Fibroblast of peridontal ligament (primary cell): Measurements from ENCODE around the gene HS1BP3.

ENCODE experiments used
- DNase-seq: peaks from one replicate; pipeline ENCODE4 v3.0.0-alpha.2; 2010; ENCODE audit errors: extremely low read depth

HS1BP3 gene

DNA sequence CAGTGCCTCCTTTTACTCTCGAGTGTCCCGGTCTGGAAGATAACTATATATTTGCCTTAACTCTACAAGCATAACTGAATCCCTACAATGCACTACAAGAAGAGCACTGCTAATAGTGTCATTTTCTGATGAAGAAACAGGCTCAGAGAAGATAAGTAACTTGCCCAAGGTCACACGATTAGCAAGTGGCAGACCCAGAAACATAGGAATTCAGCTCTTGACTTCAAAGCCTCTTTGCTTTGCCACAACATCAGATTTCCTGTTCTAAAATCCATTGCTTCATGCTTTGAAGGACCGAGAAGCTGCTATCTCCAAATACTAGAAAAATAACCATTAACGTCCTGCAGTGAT, 65.6 kb downstream of the HS1BP3 start:
- no peak for DNase-seq

DNA sequence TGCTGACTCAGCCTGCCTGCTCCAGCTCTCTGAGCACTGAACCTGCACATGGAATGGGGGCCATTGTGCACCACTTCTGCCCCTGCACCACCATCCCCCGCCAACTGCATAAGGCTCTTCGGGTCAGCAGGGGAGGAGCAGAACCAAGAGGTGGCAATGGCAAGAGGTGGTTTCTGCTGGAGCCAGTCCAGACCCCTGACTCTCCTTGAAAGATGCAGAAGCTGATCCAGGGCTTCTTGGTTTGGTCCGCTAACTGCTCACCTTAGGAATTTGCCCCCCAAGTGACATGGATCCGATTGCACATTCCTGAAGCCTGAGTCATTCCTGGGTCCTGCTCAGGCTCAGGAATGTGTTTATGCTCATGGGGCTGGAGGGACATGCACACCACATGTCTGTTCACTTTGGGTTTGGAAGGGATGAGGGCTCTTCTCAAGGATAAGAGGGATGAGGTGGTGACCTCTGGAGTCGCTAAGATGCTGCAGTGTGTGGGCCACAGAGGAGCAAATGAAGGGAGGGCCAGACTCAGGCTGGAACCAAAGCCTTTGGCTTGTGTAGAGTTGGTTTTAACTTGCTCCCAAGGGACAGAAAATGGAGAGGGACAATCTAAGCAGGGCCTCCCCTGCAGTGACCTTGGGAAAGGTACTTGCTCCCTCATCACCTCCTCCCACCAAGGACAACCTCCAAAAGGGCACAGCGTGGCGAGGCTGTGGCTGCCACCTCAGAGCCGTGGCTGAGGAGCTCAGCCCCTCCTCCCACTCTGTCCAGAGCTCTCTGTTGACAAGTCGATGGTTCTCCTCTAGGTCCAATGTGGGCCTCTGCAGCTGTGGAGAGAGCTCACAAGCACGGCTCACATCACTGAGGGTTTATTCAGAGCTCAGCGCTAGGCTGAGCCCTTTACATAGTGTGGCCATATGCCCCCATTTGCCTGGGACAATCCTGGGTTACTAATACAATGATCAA, 66.2 kb downstream of the HS1BP3 start:
- peak; percentile 88 for DNase-seq

DNA sequence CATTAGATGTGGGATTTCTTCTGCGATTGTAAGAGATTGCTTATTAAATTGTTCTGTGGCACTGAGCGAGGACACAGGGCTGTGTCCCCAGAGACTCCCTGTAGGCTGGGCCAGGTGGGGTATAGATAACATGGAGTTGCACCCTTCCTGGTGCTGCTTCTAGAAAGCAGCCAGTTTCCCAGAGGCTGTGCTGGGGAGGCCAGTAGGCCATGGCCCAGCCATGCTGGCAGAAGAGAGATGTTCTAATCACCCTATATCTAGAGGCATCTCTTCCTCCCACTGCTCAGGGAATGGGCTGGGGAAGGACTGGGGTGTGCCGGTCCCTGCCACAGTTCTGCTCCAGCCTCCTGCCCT, 66.9 kb downstream of the HS1BP3 start:
- DNase-seq, result no peak

DNA sequence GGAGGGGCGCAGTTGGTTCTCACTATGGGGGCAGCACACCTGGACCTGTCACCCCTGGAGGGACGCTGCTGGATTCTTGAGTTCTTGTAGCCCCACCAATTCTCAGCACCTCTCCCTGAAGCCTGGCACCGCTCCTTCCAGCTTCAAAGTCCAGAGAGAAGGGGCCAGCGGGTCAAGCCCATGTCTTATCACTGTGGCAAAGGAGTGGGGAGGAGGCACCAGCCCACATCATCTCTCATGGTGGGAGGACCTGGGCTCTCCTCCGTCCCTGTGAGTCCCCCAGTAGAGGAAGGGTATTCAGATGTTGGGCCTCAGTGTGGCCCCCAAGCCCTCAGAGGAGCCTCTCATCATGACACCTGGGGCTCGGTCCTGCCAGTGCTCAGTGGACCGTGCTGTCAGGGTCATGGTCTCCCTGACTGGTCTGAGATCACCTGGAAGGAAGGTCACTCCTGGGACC, 67.4 kb downstream of the HS1BP3 start:
- DNase-seq, result no peak

DNA sequence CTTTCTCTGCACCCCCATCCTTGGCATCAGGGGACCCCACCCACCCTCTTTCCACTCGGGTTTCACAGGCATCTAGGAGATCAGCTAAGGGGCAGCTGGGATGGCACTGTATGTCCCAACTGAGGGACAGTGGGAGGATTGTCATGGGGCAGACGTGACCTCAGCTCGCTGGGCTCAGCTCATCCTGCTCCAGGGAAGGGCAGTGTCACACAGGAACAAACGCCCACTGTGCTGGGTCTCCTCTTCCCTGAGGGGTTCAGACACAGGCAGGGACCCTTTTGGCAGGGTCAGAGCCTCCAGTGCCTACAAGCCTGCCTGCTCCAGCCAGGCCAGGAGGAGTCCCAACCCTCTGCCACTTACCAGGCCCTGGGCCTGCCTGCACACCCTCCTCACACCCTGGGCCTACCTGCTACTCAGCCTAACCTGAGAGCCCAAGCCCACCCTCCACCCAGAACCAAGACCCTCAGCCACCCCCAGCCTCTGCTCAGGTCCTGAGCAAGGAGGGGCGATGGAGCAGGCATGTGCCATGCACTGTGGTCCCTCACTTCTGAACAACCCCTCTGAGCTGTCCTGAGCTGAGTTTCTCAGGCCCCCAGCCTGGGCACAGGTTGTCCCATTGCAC, 68.2 kb downstream of the HS1BP3 start:
- DNase-seq, result no peak

DNA sequence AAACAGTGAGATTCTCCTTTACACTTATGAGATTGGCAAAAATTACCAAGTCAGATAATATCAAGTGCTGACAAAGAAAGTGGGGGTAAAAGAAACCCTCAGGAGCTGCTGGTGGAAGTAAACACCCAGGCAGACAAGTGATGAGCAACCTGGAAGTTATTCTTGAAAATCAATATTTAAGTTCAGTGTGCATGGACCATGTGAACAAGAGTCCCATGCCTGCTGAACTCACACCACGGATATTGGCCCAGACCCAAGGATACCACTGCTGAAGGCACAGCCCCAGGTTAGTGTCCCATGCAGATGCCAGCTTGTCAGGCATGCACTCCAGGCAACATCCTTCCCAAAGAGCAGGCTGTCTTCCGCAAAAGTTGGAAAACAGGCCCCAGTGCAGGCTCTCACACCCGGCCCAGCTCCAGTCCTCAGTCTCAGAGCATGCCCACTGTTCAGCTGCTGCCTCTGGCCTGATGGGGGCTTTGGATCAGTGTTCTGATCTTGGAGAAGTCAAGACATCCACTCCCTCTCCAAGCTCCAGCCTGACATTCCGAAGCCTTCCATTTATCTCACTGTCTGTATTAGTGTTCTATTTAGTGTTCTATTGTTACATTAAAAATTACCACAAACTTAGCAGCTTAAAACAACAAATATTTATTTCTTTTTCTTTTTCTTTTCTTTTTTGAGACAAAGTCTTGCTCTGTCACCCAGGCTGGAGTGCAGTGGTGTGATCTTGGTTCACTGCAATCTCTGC, 70.0 kb downstream of the HS1BP3 start:
- DNase-seq, result no peak

DNA sequence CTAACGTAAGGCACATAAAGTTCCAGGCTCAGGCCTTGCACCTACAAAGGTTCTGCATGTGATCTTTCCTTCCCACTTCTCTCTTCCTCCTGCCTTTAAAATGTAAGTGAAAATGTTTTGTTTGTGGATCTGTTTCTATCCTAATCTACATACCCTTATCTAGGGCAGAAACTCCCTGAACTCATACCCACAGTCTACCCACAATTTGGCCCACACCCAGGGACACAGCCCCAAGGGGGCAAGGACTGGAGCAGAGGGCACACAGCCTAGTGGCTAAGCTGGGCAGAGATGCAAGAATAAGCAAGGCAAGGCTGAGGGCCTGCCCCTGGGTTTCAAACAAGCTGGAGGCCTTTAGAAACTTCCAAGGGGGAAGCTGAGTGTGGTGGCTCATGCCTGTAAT, 71.0 kb downstream of the HS1BP3 start:
- no peak for DNase-seq

DNA sequence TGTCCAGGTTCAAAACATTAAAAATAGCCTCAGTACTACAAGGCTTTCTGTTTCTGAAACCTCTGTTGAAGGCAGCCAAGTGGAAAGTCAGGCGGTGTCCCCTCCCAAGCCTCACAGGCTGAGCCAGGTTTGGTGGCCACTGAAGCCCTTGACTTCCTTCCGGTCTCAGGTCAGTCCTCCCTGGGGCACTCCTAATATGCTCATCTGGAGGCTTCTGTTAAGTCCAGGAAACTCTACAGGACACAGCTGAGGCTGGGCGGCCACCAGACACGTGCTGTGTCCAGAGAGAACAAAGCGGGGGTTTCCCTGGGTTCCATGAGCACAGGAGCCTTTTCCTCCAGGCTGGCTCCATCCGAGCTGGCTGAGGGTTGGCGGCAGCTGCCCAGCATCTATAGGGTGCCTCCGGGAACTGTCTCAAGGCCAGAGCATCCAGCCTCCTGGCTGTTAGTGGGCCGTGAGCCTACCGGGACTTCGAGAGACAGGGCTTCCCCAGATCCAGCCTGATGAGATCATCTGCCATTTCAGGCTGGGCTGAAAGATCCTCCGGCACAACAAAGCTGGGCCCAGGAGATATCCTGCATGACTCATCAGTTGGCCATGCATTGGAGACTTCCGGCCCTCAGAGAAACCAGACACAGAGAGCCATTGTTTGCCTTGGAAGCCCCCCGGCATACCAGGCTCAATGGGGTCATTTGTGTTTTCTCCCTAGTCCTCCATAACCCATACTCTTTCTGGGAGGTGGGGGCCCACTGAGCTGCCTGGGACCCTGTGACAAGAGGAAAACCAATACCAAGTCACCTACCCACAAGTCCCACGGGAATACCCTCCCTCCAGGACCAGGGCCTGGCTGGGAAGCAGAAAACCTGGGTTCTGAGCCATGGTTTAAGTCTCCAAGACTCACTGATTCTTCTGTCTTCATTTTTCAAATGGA, 71.7 kb downstream of the HS1BP3 start:
- peak; percentile 94 for DNase-seq

DNA sequence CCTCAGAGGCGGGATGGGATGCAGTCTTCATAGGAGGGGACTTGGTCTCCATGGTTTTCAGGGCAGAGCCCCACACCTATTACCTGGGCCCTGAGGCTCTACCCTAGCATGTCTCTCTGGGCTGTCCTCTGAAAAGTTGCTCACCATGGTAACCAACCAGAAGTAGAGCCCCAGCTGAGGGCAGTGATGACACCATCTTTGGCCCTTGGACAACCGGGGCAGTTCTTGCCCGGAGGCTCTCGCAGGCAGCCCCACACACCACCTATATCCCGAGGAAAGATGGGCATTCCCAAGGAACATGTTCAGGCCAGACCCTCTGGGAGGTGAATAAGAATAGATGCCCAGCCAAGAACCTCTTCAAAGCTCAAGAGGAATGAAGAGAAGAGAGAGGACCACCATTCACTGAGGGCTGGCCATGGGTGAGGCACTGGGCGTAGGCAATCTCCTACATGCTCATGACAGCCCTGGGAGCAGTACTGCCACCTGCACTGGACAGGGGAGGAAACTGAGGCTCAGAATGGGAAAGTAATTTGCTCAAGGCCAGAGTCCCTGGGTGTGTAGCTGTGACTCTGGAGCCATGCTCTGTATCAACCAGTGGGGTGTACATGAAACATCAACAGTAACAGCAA, 72.5 kb downstream of the HS1BP3 start:
- no peak for DNase-seq

DNA sequence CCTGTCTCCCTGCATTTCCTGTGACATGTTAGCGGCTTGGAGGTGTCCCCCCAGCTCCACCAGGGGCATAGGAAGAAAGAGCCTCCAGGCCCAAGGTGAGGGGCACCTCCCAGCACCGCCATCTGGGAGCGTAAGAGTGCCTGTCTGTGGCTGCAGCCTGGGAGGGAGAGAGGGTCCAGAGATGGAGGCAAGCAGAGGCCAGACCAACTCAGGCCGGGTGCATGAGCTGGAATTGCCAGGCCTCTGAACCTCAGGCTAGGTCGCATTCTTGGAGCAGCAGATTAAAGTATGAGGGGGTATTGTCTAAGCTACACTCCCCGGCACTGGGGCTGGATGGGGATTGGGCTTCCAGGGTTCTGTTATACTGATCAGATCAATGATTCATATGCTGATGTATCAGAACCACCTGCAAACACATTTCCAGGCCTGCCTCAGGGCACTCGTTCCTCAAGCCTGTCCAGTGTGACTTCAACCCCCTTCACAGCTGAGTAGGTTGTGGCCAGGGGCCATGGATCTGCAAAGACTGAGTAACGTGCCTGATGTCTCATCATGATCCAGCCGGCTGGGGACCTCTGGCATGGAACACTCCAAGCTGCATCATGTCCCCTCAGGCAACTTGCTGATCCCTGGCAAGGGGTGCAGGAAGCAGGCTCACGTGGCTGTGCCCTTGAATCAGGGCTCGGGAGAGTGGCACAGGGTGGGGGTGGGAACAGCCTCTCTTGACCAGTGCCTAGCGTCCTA, 73.2 kb downstream of the HS1BP3 start:
- no peak for DNase-seq

DNA sequence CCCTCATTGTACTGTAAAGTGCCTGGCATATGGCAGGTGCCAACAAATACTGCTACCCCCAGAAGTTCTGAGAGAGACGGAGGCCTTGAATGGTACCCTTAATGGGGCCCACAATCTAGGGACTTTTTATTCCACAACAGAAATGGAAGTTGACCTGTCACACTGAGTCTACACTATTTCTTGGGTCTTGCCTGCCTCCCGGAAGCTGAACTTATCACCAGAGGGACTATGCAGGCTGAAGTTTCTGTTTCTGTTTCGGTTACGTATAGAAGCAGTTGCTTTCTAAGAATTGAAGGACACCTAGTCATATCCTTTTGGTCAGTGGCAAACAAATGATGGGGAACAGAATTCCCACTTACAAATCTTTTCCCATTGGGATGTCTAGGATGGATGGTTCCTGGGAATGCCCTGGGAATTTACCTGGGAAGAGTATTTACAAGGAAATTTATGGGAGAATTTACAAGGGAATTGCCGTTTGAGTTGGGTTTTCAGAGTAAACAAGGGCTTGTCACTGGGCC, 74.2 kb downstream of the HS1BP3 start:
- DNase-seq, result no peak

DNA sequence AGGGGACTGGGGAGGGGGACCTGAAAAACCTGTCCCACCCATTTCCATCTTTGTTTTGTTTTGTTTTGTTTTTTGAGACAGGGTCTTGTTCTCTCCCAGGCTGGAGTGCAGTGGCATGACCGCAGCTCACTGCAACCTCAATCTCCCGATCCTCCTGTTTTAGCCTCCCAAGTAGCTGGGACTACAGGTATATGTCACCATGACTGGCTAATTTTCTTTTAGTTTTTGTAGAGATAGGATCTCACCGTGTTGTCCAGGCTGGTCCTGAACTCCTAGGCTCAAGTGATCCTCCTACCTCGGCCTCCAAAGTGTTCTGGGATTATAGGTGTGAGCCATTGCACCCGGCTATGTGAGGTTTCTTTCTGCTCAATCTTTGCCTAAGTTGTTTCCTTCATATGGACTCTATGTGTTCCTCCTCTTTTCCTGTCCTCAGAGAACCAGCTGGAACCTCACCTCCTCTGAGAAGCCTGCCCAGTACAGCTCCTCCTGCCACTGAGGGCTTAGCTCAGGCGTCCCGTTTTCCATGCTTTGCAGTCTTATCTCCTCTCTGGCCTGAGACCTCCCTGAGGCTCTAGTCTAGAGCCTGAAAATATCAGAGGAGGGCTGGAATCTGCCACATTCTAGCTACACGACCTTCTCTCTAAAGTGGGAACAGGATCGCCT, 74.8 kb downstream of the HS1BP3 start:
- no peak for DNase-seq

DNA sequence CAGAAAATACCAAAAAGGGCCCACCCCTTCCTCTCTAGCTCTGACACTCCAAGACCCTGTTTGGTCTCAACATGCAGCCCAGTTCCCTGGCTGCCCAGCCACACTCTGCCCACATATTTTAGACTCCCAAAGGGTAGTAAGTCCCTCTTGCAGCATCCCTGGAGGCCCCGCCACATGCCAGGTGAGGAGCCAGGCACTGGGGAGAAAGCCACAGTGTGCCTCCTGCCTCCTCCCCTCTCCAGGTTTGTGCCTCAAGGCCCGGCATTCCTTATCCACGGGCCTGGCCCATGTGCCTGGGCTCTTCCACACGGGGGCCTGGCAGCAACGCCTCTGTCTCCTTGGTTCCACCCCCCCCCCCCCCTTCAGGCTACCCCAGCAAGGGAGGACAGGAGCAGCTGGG, 75.5 kb downstream of the HS1BP3 start:
- DNase-seq, result no peak

DNA sequence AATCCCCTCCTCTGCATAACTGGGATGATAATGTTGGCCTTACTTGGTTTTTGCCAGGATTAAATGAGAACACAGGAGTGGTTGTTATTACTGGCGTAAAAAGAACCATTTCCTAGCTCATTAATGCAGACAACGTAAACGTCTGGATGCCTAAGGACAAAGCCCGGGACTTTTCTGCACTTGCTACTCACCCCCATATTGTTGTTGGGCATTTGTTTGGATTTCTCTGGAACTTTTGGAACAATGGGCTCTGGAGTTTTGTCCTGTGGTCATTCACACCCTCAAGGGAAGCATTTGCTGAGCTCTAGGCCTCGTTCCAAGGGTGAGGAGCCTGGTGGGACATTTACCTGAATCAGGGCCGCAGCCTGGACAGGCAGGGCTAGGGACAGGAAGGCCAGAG, 76.0 kb downstream of the HS1BP3 start:
- no peak for DNase-seq

DNA sequence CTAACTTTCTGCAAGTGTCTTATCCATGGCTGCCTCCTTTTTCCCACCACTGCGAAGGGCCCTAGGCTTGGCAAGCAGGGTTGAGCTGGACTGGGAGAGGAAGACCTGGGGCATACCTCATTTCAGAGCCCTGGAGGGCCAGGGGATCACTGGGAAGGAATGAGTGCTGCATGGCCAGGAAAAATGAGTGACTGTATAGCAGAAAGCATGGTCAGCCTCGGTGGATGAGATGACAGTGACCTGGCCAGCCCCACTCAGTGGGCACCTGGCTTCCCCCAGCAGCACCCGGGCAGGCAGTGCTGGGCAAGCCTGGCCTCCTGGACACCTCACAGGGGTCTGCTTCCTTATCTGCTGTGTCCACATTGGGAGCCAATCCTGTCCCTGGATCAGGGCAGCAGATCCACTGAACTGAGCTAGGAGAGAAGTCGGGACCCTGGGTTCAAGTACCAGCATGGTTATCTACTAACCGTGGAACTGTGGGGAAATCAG, 76.4 kb downstream of the HS1BP3 start:
- no peak for DNase-seq

DNA sequence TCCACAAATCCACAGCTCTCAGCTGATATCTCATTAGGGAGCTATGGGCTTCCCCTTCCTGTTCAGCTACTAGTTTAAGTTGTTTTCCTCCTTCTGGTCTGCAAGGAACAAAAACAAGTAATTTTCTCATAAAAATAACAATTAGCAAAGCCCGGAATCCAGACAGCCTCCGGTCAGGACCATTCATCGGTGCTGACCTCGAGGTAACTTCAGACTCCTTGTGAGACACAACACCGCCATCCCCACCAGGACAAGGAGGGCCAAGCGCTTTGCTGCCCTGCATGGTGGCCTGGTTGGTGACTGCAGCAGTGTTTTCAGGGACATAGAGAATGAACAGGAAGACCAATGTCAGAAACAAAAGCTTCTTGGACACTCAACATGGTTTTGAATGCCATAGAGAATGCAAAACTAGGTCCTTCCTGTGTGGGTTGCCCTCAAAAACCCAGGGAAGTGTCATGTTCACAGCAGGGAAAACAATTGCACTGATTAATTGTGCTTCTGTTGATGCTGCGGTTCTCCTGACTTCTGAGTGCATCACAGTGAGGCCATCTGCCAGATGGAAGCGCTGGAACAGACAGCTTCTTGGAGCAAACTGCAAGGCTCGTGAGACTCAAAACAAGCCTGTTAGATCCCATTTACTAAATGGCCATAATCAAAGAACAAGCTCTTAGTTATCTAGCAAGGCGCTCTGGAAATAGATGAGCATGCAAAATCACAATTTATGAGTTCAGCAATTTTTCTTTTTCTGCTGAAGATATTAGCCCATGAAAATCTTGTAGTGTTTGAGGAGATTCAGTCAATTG, 77.1 kb downstream of the HS1BP3 start:
- DNase-seq, result peak; percentile 63

DNA sequence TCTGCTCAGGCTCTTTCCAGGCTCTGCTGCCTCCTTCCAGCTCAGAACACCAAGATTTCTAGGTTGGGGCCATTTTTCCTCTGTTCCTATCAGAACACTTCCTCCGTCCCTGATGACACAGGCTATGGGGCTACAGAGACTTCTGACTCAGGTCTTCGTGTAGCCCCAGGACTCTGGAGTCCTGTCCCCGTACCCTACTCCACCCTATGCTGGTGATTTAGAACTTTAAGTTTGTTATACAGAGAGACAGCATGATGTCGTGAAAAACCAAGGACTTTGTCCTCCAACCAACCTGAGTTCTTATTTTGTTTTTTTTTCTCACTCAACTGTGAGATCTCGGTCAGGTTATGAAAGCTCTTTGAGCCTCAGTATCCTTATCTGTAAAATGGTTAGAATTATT, 78.7 kb downstream of the HS1BP3 start:
- no peak for DNase-seq

DNA sequence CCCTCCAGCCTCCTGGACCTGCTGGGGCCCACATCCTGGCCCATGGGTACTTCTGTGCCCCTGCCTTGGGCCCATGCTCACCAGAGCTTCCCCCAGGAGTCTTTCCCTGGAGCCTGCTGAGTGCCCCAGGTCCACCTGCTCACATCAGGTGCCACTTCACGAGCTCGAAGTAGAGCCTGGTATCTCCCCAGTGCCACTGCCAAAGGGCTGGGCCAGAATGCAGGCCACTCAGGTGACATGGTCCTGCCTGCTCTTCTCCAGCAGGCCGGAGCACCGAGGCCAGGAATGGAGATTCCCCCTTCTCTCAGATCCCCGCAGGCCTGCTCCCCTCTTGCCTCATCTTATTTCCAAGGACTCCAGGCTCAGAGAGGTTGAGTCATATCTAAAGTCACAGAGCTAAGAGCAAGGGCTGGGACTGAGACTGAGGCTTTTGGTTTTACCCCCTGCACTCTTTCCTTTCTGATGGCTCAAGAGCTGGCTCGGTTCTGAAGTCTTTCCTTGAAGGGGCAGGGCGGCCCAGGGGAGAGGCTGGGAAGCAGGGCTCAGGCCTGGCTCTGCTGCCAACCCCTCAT, 79.2 kb downstream of the HS1BP3 start:
- DNase-seq, result no peak
